Adrenal gland (tissue), 5 donors: ENCODE results near the gene IMMT.

Experiments used
- CTCF ChIP-seq, 6 experiments: fragments of 450-650 bp in 4 of 6; fragments of 200-600 bp in 2 of 6; sonication (generic) in 1 of 6; IDR thresholded peaks; 1 replicate in 5 of 6; 2 replicates in 1 of 6; pipeline versions ENCODE4 v1.5.1 to v1.8.0; 2016 to 2021; ENCODE audit warnings: antibody characterized with exemption in 6 of 6, mild to moderate bottlenecking in 2 of 6, moderate library complexity in 1 of 6
- POLR2A ChIP-seq, 2 donors: fragments of 450-650 bp; IDR thresholded peaks; one replicate each; pipeline ENCODE4 v1.6.1; 2017; ENCODE audit warnings: antibody characterized with exemption in 2 of 2, mild to moderate bottlenecking in 2 of 2, moderate library complexity in 1 of 2
- donor health status: DM: no; HTN: no; CAD: no.

GRCh38 chr2:86140969-86141392 is 54.3 kb downstream of the IMMT start:
- TF ChIP-seq CTCF (IDR thresholded peaks at IDR 0.05) (no peak), POLR2A (IDR thresholded peaks at IDR 0.05) (no peak)
